GM21367 (cell line): ENCODE measurements around the gene CLDN16.

Experiments
- ATAC-seq: cut with Tn5 transposase; IDR thresholded peaks from one replicate; pipeline ENCODE4 v1.9.1; 2021; ENCODE audit not compliant: unreplicated experiment

CLDN16 gene, protein sequence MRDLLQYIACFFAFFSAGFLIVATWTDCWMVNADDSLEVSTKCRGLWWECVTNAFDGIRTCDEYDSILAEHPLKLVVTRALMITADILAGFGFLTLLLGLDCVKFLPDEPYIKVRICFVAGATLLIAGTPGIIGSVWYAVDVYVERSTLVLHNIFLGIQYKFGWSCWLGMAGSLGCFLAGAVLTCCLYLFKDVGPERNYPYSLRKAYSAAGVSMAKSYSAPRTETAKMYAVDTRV

GRCh38 chr3:190387578-190388213 lies at the start of gene CLDN16:
TSS of gene CLDN16 (plus strand) at chr3:190388163. CDS start at chr3:190388330, 167 bp downstream.
- no peak for ATAC-seq

DNA sequence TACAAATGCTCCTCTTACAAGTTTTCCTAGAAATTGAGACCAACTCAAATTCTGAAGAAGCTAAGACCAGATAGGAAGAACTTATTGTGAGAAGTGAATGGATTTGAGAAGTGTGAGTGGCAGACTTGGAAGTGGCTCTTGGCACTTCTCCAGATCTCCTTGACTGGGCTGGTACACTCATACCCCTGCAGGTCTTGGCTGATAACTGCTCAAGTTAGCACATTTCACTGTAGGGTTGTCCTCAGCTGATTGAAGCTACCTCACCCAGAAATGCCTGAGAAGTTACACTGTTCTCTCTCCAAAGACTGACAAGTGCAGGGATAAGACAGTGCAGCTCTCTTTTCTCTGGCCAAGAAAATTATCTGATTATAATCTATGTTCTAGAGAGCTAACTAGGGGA lies 49.2 kb upstream of the CLDN16 start:
- no peak for ATAC-seq

DNA sequence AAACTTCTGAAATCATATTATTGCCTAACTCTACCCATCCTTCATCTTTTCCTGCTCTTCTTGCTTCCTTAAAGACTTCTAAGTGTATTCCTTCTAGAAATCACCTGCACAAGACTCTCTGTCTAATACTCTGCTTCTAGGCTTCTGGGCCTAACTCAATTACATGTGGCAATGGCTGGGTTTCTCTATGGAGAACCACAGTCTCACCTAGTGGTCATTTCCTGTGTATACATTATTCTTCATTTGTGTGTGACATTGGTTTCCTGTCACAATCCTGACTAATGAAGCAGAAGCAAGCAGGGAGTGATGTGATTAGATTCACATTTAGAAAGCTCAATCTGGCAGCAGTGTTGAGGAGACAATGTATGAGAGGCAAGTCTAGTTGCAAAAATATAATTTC lies 48.8 kb upstream of the CLDN16 start:
- ATAC-seq, result peak; percentile 90

GRCh38 chr3:190340071-190340470 lies 47.9 kb upstream of the CLDN16 start:
- no peak for ATAC-seq

GRCh38 chr3:190345027-190345821 lies 42.7 kb upstream of the CLDN16 start:
- no peak for ATAC-seq

DNA sequence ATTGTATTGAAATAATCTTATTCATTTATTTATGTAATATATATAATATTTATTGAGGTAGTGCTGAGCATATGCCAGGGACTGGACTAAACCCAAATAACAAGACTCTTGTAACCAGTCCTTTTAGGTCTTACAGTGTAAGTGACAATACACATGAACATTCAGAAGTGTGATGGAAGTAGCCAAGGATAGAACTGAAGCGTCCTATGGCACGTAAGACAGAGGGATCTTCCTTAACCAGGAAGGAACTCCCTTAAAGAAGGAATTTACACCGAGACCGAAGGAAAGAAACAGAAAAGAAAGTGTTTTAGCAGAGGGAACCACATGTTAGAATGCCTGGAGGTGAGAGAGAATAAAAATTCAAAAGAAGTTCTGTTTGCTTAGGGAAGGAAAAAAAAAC lies 42.1 kb upstream of the CLDN16 start:
- ATAC-seq, result no peak

GRCh38 chr3:190346541-190346940 lies 41.4 kb upstream of the CLDN16 start:
- no peak for ATAC-seq

- no peak for ATAC-seq
Measured at GRCh38 chr3:190352861-190353457, 35.0 kb upstream of the CLDN16 start.

DNA sequence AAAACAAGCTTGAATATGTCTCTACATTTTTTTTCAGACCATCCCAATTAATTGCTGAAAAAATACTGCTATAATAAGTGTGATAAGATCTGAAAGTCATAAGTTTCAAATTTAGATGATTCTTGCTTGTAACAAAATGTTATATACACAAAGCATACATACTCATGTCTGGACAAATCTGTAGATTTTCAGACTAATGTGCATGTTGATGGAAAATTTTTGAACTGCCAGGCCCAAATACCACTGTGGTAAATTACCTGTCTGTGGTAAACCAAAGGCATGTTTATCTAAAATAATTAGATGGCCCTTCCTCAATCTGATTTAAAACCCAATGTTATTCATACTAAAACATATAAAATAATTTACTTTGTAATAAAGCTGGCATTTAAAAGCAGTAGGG lies 31.7 kb upstream of the CLDN16 start:
- ATAC-seq, result no peak

DNA sequence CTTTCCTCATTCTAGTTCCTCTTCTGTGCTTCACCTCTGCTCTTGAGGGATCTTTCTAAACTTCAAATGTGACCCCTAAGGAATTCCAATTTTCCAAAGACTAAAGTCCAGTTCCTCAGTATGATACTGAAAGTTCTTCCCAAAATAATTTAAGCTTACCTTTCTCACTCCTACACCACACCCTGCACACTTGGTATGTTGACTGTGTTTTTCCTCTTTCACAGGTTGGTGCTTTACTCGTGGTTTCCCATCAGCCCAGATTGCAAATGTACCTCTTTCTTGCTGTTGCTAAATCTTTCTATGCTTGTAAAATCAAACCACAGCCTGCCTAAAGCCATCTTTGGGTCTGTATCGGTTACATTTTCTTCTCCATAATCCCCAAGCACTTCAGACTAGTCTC lies 30.5 kb upstream of the CLDN16 start:
- no peak for ATAC-seq

GRCh38 chr3:190359813-190360212 lies 28.1 kb upstream of the CLDN16 start:
- no peak for ATAC-seq

DNA sequence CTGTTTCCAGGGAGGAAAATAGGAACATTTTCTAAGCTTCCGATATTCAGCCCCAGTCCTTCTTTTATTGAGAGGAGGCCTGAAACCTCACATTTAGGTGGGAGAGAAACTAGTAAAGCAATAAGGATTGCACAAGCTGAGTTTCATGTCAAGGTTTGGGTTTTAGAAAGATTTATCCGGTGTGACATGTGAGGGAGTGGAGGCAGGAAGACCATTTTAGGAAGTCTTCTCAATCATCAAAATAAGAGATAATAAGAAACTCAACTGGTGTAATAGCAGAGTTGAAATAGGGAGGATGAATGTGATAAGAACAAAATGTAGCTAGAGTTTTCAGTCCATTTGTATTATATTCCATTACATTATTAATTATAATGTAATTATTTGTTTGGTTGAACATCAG lies 27.7 kb upstream of the CLDN16 start:
- no peak for ATAC-seq

- no peak for ATAC-seq
Measured at GRCh38 chr3:190361791-190362190, 26.2 kb upstream of the CLDN16 start.

DNA sequence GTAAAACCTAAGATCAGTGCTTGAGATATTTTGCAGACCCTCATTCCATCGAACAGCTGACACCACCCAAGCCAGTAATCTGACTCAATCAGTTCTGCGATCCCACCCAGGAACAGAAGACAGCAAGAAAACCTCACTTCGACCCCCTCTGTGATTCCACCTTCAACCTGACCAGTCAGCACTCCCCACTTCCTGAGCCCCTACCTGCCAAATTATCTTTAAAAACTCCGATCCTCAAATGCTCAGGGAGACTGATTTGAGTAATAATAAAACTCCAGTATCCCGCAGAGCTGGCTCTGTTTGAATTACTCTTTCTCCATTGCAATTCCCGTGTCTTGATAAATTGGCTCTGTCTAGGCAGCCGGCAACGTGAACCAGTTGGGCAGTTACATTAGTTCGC lies 25.7 kb upstream of the CLDN16 start:
- ATAC-seq, result no peak

GRCh38 chr3:190366133-190366532 lies 21.8 kb upstream of the CLDN16 start:
- ATAC-seq, result no peak

- ATAC-seq, result no peak
Measured at GRCh38 chr3:190368881-190369280, 19.1 kb upstream of the CLDN16 start.

- no peak for ATAC-seq
Measured at GRCh38 chr3:190369668-190370295, 18.2 kb upstream of the CLDN16 start.

DNA sequence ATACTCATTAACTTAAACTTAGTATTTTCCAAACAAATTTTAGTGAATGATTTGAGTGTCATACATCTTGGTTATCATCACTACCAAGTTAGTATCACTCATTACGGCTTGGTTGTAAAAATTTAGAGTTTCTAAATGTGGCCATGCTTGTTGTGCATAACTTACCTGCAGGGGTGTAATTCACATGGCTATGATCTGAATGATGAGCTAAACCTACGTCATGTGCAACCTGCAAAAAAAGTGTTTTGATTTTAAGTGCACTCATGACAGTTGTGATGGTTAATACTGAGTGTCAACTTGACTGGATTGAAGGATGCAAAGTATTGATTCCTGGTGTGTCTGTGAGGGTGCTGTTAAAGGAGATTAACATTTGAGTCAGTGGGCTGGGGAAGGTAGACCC lies 17.6 kb upstream of the CLDN16 start:
- no peak for ATAC-seq

- no peak for ATAC-seq
Measured at GRCh38 chr3:190371152-190371551, 16.8 kb upstream of the CLDN16 start.

DNA sequence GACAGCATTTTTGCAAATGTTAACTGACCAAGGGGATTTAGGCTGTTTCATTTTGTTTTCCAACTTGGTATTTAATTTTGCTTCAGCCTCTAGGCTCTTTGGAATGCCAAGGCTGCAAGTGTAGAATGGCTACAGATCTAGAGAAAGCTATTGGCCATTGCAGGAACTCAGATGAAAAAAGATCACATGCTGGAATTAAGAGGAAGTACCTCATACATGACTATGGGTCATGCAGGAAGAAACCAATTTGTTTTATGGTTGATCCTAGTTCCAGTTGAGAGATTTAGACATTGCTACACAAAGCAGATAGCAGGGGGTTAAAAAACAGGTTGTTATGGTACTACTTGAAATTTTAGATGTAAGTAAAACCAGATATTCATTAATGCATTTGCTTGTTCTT lies 12.7 kb upstream of the CLDN16 start:
- no peak for ATAC-seq

- no peak for ATAC-seq
Measured at GRCh38 chr3:190375671-190376070, 12.3 kb upstream of the CLDN16 start.
